GM12874 (cell line): Measurements from ENCODE around the gene PARD3B.

Experiments
- TF ChIP-seq, protein P1 (sequence below): IDR thresholded peaks from 2 replicates; pipeline ENCODE4 v1.5.1; 2011; ENCODE audit warnings: low read depth, mild to moderate bottlenecking, control low read depth, low read length, moderate library complexity; ENCODE audit not compliant: insufficient read depth

PARD3B gene

GRCh38 chr2:205482399-205483081, 937.3 kb downstream of the PARD3B start:
- TF ChIP-seq, protein P1, sequence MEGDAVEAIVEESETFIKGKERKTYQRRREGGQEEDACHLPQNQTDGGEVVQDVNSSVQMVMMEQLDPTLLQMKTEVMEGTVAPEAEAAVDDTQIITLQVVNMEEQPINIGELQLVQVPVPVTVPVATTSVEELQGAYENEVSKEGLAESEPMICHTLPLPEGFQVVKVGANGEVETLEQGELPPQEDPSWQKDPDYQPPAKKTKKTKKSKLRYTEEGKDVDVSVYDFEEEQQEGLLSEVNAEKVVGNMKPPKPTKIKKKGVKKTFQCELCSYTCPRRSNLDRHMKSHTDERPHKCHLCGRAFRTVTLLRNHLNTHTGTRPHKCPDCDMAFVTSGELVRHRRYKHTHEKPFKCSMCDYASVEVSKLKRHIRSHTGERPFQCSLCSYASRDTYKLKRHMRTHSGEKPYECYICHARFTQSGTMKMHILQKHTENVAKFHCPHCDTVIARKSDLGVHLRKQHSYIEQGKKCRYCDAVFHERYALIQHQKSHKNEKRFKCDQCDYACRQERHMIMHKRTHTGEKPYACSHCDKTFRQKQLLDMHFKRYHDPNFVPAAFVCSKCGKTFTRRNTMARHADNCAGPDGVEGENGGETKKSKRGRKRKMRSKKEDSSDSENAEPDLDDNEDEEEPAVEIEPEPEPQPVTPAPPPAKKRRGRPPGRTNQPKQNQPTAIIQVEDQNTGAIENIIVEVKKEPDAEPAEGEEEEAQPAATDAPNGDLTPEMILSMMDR = no peak

DNA sequence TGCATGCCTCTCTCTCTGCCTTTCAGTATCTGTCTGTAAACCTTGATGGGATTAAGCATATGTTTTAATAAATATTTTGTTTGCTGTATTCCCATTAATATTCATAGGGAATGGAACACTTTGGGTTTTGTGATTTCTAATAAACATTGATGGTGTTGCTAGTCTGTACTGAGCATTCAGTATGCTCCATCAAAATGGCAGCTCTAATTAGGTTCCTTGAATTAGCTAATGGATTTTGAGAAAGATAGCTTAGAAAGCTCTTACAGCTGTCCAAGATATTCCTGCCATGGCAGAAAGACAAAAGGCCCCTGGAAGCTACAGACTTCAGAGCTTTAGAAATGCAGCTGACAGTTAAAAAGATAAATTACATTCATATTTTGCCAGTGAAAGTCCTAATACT, 937.8 kb downstream of the PARD3B start:
- TF ChIP-seq, protein P1 = no peak

GRCh38 chr2:205484215-205484614, 938.9 kb downstream of the PARD3B start:
- TF ChIP-seq, protein P1 = no peak

- TF ChIP-seq, protein P1 = no peak
Observed at GRCh38 chr2:205484764-205485163, 939.5 kb downstream of the PARD3B start.

DNA sequence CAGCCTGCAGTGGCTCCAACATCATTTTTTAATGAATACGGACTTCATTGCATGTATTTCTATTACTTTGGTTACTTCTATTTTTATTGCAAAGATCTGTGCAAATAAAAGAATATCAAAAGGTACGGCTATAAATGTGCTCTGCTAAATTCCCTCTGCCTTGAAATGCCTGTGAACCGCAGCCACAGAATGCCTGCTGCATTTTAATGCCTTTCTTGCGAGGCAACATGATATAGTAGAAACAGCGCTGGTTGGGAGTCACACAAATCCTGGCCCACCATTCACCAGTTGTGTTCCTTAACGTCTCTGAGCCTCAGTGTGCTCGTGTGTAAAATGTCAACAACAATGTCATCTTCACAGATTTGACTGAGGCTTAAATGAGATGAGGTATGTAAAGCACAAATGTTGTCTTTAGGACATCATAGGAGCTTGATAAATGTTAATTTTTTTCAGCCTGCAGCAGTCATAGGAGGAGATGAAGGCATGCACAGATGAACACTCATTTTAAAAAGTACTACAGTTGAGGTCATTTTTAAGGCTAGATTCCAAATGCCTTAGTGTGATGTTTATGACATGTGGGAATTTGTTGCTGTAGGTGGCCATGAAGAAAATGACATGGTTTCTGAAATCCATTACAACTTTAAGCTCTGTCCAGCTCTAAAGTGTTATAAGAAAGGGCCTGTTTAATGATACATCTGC, 949.4 kb downstream of the PARD3B start:
- TF ChIP-seq, protein P1 = no peak

DNA sequence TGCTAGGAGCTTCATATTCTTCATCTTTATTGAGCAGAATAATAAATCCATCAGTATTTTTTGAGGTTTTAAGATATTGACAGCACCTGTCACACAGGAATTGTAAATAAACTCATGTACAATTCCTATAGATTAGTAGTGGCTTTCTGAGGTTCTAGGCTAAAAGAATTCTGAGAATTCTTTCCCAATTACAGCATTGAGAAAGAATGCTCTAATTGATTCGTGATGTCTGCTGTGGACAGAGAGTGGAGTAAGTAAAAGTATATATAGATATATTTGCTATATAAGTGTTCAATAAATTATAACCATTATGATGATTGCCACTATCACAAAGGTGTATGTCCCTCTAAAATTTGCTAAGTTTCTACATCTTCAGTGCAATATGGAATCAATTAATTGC, 950.5 kb downstream of the PARD3B start:
- TF ChIP-seq, protein P1 = no peak

GRCh38 chr2:205496370-205496769, 951.1 kb downstream of the PARD3B start:
- TF ChIP-seq, protein P1 = no peak
